GM21825 (cell line): ENCODE results near the gene KIAA0232.
"Not testable (repeated sequence)": the region's sequence is repeated elsewhere in the genome, so short reads cannot be mapped to it uniquely, and the experiment has no call there.

Source experiments
- ATAC-seq: cut with Tn5 transposase; IDR thresholded peaks from one replicate; pipeline ENCODE4 v1.9.1; 2021; ENCODE audit warnings: mild to moderate bottlenecking, moderate library complexity; ENCODE audit not compliant: unreplicated experiment

The KIAA0232 gene

GRCh38 chr4:6803246-6803645, 20.7 kb downstream of the KIAA0232 start:
- ATAC-seq: no peak

GRCh38 chr4:6804082-6804752, 21.7 kb downstream of the KIAA0232 start:
- ATAC-seq: no peak

DNA sequence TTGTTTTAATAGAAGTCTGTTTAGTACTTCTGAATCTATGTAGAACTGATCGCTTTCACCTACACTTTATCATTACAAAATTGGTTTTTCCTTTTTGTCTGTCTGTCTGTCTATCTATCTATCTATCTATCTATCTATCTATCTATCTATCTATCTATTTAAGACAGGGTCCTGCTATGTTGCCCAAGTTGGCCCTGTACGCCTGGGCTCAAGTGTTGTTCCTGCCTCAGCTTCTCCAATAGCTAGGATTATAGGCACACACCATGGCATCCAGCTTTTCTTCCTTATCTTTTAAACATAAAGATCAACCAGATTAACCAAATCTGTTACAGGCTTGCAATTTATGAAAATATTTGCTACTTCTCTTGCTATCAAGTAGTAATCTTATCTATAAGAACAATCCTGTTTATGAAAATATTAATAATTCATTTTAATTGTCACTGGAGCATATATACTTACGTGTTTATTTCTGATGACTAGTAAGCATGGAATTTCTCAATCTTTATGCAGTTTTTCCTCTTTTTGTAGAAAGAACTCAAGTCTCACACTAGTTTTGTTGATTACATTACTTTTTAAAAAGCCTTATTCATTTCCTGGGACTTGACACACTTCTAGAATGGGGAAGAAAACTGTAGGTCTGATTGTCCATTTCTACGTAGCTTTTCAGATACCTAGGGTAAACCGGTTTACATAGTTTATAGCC, 24.5 kb downstream of the KIAA0232 start:
- ATAC-seq: no peak

DNA sequence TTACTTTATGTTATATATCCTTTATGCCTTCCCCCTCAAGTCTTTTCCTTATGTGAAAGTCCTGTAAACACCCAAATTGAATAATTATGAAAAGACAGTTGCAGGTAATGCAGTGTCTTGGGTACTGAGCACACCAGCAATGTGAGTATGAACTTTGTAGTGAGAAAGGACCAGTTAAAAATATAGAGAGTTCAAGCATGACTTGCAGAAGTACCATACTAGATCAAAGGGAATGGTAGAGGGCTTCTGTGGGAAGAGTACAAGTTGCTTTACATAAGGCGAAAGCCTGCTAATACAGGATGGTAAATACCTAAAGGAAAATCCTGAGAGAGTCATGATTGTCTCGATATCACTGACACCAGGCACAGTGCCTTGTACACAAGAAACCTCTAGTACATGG, 25.7 kb downstream of the KIAA0232 start:
- no peak for ATAC-seq

DNA sequence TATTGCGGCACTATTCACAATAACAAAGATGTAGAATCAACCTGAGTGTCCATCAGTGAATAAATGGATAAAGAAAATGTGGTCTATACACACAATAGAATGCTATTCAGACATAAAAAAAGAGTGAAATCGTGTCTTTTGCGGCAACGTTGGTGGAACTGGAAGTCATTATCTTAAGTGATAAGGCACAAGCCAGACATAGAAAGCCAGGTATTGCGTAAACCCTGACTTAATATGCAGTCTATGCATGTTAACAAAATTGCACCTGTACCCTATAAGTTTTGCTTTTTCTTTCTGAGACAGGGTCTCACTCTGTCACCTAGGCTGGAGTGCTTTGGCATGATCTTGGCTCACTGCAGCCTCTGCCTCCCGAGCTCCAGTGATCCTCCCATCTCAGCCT, 28.6 kb downstream of the KIAA0232 start:
- no peak for ATAC-seq

GRCh38 chr4:6812766-6813165, 30.2 kb downstream of the KIAA0232 start:
- ATAC-seq: no peak

DNA sequence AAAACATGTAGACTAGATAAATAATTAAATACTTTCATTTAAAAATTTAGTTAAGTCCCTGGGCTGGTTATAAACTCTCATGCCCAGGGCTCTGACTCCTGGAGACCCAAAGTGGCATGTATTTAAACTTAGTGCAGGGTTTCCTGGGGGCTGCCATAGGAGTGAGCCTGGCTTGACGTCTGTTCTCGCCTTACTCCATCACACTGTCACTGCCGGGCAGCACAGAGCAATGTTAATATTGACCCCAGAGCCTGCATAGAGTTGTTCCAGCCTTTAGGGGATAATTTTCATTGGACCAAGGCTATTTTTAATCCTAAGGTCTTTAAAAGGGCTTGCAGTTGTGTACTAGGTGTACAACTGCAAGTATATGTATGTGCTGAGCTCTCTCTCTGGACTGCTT, 31.2 kb downstream of the KIAA0232 start:
- ATAC-seq: no peak

DNA sequence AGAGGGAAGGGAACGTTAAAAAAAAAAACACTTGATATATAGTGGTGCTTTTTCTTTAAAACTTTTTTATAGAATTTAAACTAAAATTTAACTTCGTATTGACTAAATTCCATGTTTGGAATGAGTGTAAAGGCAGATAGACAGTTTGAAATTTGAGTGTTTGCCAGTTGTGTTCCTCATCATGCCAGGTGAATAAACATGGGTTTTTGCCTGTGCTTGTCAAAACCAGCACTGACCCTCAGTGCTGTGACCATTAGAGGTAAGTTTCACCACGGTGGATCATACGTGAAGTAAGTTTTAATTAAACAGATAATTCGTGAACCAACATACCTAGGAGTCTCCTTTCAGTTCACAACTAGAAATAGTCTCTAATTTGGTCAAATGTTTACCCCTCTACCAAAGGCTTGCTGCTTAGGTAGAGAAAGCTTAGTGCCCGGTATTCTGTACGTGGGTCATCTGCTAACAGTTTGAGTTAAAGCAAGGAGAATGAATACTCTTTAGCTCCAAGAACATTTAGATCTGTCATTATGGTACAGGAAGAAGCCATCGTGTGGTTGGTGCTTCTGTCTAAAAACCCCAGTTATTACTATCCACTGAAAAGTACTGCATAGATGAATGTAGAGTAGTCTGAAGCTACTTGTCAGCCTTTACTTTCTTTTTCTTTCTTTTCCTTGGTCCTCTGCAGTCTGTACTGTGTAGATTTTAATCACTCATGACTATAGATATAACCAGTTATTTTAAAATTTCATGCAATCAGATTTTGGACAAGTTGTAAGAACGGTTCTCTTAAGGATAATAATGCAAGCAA, 32.7 kb downstream of the KIAA0232 start:
- no peak for ATAC-seq

DNA sequence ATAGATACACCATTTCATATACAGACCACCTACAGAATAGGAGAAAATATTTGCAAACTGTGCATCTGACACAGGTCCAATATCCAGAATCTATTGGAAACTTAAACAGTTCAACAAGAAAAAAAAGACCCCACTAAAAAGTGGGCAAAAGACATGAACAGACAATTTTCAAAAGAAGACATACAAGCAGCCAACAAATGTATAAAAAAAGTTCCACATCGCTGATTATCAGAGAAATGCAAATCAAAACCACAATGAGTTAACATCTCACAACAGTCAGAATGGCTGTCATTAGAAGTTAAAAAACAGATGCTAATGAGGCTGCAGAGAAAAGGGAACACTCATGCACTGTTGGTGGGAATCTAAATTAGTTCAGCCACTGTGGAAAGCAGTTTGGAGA, 36.8 kb downstream of the KIAA0232 start:
- no peak for ATAC-seq

DNA sequence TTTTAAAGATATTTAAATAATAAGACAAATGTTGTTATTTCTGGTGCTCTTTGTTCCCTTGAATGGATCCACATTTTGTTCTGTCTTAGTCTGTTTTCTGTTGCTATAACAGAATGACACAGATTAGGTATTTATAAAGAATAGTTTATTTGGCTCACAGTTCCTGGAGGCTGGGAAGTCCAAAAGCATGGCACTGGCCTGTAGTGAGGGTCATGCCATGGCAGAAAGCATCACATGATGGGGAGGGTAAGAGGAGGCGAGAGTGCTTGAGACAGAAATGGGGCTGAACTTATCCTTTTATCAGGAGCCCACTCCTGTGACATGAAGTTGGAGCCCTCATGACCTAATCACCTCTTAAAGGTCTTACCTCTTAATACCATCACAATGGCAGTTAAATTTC, 38.2 kb downstream of the KIAA0232 start:
- no peak for ATAC-seq

- ATAC-seq: no peak
Observed at GRCh38 chr4:6824071-6824470, 41.5 kb downstream of the KIAA0232 start.

GRCh38 chr4:6824772-6825402, 42.4 kb downstream of the KIAA0232 start:
- ATAC-seq: no peak

DNA sequence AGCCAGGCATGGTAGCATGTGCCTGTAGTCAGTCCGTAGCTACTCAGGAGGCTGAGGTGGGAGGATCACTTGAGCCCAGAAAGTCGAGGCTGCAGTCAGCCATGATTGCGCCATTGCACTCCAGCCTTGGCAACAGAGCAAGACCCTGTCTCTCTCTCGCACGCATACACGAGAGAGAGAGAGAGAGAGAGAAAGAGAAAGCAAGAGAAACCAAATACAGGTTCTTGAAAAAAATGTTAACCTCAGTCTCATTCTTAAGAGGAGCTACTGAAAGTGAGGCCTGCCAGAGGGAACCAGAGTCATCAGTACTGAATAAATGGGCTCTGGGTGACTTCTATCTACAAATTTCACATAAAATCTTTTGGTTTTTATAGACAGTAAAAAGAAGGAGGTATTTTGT, 42.9 kb downstream of the KIAA0232 start:
- no peak for ATAC-seq

- ATAC-seq: no peak
Observed at GRCh38 chr4:6826781-6827508, 44.4 kb downstream of the KIAA0232 start.

DNA sequence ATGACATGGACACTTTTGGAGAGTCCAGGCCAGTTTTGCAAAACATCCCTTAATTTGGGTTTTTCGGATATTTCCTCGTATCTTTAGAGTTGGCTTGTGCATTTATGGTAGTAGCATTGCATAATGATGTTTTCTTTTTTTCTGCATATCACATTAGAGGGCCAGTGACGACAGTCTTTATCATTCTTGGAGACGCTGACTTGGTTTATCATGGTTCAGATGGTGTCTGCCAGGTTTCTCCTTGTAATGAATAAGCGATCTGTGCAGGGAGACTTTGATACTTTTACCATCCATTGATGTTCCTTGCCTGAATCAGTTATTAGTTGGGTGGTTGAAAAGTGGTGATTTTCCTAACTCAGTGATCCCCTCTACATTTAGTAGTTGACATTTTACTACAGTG, 46.6 kb downstream of the KIAA0232 start:
- no peak for ATAC-seq

DNA sequence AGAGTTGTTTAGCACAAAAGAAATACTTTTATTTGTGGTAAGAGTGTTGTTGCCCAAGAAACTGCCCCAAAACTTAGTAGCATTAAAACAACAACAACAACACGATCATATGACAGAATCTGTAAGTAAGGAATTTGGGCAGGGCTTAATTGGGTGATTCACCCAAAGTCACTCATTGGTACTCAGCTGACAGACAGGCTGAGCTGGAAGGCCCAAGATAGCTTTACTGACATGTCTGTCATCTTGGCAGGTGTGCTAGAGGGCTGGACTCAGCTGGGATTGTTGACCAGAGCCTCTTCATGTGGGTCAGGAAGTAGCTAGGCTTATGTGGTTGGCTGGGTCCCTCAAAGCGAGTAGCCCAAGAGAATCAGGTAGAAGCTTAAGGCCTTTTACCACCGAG, 52.3 kb downstream of the KIAA0232 start:
- ATAC-seq: no peak

DNA sequence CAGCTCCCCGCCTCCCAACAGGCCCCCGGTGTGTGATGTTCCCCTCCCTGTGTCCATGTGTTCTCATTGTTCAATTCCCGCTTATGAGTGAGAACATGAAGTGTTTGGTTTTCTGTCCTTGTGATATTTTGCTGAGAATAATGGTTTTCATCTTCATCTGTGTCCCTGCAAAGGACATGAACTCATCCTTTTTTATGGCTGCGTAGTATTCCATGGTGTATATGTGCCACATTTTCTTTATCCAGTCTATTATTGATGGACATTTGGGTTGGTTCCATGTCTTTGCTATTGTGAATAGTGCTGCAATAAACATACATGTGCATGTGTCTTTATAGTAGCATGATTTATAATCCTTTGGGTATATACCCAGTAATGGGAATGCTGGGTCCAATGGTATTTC, 53.1 kb downstream of the KIAA0232 start:
- ATAC-seq: not testable (repeated sequence)

DNA sequence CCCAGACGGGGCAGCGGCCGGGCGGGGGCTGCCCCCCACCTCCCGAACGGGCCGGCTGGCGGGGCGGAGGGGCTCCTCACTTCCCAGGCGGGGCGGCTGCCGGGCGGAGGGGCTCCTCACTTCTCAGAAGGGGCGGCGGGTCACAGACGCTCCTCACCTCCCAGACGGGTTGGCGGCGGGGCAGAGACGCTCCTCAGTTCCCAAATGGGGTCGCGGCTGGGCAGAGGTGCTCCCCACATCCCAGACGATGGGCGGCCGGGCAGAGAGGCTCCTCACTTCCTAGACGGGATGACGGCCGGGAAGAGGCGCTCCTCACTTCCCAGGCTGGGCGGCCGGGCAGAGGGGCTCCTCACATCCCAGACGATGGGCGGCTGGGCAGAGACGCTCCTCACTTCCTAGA, 54.6 kb downstream of the KIAA0232 start:
- not testable (repeated sequence) for ATAC-seq

DNA sequence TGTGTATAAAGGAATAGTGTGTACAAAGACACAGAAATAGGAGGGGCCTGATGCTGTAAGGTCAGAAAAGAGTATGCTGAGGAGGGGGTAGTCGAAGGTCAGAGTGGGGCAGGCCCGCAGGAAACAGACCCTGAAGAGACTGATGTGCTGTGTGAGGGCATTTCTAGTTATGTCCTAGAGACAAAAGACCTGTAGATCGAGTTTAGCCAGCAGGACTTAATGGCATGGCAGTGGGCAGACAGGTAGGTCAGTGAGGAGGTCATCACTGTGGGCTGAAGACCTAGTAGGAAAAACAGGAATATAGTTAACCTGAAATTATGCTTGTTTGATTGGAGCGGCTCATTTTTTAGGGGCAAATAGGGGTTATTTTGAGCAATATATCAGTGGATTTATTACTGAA, 57.1 kb downstream of the KIAA0232 start:
- no peak for ATAC-seq

- no peak for ATAC-seq
Observed at GRCh38 chr4:6840062-6840976, 57.8 kb downstream of the KIAA0232 start.
